ENCODE data around the gene HS3ST3B1.

The HS3ST3B1 gene

GRCh38 chr17:14355556-14355955 is 54.7 kb downstream of the HS3ST3B1 start:
- DNase-seq = no peak

GRCh38 chr17:14359163-14360020 is 58.5 kb downstream of the HS3ST3B1 start:
- DNase-seq = no peak

GRCh38 chr17:14360856-14361255 is 60.0 kb downstream of the HS3ST3B1 start:
- DNase-seq = no peak

DNA sequence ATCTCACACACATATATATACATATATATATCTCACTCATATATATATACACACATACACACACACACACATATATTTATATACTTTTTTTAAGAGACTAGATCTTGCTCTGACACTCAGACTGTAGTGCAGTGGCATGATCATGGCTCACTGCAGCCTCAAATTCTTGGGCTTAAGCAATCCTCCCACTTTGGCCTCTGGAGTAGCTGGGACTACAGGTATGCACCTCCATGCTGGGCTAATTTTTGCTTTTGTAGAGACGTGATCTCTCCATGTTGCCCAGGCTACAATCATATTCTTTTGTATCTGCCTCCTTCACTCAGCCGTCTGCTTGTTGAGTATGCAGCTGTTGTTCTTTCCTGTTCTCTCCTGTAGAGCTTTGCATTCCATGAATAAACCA is 60.6 kb downstream of the HS3ST3B1 start:
- no peak for DNase-seq

GRCh38 chr17:14361945-14362508 is 61.1 kb downstream of the HS3ST3B1 start:
- no peak for DNase-seq

DNA sequence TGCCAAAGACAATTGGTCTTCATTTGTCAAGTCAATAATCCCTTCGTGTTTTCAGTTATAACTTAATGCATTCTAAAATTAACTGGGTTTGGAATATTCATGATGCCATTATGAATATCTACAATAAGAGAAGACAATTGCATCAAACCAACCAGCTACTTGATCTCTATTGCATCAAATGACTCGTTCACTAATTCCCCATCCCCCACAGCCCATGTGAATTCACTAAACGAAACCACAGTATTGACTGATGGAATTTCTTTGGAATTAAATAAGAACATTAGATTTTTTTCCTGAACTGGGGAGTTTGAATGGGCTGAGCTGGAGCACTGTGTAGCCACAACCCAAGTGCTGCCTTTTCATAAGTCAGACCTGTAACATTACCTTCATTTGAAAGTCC is 65.3 kb downstream of the HS3ST3B1 start:
- DNase-seq = no peak

- DNase-seq = no peak
These were observed 71.6 kb downstream of the HS3ST3B1 start for GRCh38 chr17:14372461-14372860.

- DNase-seq = no peak
These were observed 72.2 kb downstream of the HS3ST3B1 start for GRCh38 chr17:14372905-14373613.

DNA sequence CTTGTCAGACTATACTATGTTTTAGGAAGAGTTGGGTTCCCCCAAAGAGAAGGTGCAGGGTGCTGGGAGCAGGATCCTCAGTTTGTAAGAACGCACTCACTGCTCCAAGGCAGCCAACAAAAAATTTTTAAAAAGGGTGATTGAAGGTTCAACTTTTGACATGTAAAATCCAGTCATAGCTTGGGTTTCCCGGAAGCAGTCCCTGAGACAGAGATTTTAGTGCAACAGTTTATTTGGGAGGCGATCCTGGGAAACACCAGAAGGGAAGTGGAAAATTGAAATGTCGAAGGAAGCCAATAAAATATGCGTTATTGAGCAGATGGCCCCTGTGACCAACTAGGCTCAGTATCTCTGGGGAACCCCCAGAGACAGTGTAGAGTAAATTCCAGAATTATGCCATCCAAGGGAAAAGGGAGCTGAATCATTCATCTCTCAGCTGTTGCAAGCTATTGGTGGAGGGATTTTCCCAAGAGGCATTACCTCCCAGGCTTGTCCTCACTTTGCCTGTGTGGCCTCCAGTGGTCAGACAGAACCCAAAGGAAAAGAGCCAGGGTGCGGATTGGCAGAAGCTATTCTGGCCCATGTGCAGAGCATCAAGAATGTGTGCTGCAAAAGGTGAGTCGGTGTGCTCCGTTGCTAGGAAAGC is 72.9 kb downstream of the HS3ST3B1 start:
- no peak for DNase-seq

- no peak for DNase-seq
These were observed 73.4 kb downstream of the HS3ST3B1 start for GRCh38 chr17:14374268-14374667.

- no peak for DNase-seq
These were observed 75.8 kb downstream of the HS3ST3B1 start for GRCh38 chr17:14376666-14377065.

DNA sequence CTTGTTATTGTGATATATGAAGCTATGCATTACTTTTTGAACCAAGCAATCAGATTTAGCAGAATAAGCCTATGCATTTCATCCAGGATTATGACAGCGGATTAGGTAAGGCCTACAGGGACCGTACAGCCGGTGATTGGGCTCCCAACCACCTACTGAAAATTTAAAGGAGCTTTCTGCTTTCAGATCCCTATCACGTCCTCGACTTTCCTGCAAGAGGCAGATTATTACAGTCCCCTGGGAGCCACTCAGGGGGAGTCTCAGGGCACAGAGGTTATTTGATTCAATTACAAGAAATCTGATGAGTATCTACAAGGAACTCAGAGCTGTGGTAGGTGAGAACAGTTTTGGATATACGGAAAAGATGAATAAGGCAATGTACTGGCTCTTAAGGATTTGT is 80.7 kb downstream of the HS3ST3B1 start:
- no peak for DNase-seq

DNA sequence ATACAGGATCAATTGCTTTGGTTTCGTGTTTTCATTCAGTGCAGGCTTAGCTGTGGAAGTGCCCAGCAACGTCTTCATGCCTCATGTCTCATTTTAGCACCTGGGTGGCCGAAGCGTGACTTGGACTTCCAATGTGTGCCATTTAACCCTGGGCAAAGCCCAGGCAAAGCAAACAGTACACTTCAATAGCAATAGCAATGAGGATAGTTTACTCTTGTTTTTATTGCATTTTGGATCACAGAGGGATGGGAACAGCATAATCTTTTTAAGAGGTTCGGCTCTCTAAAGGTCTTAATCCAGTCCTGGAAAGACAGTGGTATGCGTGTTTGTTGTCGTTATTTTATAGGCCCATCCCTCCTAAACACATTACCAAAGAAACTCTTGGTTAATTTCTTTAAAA is 86.2 kb downstream of the HS3ST3B1 start:
- no peak for DNase-seq

DNA sequence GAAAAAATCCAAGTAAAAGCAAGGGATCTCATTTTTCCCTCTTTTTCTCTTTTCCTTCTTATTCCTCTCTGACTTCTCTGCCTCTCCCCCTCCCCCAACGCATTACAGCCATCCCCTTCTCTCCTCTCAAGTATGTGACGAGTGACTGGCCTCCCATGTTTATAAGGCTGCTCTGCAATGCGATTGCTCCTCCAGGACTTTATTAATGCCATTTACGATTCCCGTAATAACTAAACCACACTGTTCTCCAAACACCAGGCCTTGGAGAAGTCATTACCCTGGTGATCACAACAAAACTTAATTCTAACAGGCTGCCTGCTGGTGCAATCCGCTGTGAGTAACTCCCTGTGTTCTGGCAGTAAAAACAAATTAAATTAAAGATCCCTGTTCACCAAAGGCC is 88.8 kb downstream of the HS3ST3B1 start:
- DNase-seq = no peak

GRCh38 chr17:14393723-14394122 is 92.8 kb downstream of the HS3ST3B1 start:
- DNase-seq = peak in 1 of 2 experiments; percentile 0

DNA sequence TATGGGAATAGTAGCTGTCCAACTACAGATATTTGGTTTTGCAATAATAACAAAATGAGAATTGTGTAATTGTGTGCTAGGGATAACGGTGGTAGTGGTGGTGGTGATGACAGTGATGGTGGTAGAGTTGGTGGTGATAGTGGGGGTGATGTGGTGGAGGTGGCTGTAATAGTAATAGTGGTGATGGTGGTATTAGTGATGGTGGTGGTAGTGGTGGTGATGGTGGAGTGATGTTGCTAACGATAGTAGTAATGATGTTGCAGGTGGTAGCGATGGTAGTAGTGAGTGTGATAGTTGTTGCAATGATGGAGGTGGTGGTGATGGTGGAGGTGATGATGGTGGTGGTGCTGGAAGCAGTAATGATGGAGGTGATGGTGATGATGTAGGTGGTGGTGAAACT is 94.4 kb downstream of the HS3ST3B1 start:
- no peak for DNase-seq

DNA sequence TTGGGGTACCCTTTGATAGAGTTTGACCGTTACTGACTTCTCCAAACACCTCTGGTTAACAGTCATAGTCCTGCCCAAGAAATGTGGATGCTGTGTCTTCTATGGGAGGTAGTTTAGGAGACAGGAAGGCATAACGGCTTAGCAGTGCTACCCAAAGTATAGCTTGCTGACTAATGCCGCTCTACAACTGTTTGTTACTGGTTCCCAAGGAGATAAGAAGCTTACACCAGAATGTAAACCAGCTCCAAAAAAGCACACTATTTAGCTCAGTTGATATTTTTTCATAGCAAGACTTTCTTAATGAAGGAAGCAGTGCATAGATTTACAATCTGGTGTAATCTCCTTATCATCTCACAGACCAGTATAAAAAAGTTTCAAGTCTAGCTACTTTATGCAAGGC is 95.7 kb downstream of the HS3ST3B1 start:
- DNase-seq = no peak

DNA sequence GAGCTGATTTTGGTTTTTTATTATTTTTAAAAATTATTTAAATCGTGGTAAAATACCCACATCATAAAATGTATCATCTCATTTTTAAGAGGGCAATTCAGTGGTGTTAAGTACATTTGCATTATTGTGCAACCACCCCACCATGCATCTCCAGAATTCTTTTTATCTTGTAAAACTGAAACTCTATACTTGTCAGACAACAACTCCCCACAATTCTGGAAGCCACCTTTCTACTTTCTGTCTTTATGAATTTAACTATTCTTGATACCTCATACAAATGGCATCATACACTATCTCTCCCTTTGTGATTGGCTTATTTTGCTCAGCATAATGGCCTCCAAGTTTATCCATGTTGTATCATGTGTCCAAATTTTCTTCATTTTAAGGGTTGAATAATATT is 97.9 kb downstream of the HS3ST3B1 start:
- no peak for DNase-seq
